GM19099 (cell line): ENCODE measurements around the gene KRT8.

Experiments
- POLR2A ChIP-seq: IDR thresholded peaks from 3 replicates; pipeline ENCODE4 v1.6.1; 2011; ENCODE audit warnings: low read depth; ENCODE audit not compliant: insufficient read length; ENCODE audit errors: extremely low read depth

Gene KRT8

DNA sequence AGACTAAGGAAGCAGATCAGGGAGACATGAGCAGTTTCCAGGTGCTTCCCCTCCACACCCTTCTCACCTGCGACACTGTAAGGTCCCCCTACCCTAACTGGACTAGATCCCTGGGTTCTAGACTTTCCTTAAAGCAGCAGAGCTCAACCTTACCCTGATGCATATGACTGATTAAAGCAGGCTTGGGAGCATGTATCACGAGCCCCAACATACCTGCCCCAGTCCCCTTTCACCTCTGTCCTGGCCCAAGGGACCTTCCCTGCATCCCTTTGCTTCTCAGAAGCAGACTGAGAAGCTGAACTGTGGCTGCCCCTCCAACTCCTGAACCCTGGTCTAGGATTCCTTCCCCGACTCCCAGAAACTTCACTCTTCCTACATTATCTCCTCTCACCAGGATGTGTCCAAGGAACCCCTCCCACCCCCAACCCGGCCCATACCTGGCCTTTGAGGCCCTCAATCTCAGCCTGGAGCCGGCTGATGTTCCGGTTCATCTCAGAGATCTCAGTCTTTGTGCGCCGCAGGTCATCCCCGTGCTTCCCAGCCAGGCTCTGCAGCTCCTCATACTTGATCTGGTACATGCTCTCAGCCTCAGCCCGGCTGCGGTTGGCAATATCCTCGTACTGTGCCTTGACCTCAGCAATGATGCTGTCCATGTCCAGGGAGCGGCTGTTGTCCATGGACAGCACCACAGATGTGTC lies 5.4 kb downstream of the KRT8 start:
- no peak for TF ChIP-seq POLR2A

DNA sequence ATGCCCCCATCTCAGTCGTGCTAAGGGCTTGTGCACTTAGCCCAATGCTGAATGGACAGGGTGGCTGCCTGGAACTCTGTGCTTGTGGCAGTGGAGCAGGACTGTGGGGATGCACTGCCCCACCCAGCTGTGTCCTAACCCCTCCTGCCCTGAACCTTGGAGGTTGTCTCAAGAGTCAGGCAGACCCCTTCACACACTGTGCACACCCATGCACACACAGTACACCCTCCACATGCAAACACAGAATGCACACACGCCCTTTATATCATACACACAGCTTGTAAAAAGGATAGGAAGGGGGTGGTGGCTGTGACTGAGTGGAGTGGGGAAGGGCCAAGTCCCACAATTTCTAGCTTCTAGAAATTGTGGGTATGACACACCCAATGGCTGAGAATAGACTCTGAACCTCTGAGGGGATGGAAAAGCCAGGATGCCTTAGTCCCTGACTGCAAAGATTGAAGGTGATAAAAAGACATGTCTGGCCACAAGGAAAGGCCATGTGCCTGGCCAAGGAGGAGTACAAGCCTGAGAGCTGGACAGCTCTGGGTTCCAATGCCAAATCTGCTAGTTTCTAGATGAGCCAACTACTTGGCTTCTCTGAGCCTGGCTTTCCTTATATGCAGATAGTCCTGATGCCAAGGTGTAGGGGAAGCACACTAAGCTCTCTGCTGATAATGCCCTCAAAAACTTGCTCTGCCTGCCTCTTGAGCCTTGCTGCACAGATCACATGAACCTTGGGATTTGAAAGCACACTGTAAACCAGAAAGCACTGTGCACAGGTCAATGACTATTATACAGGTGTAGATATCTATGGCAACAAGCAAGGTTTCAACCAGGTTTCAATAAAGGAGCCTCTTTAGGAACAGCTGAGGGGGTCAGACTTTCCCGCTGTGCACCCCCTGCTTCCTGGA lies 8.4 kb downstream of the KRT8 start:
- TF ChIP-seq POLR2A = no peak

DNA sequence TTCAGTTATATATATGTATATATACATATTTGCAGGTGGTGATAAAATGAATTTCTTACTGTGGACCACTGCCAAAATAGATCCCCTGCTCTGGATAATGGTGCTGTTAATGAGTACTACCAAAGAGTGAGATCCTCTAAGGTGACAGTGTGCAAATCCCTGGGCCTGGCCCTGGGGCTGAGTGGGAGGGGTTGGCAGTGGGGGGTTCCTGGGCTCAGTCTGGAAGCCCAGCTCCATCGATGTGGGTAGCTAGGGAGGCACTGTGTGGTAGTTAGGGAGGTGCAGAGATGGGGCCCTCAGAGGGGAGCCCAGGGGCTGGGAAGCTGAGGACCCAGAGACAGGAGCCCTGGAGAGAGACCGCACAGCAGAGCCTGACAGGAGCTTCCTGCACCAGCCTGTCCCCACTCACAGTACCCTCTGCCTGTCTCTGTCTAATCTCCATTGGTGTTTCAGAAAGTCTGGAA lies 9.1 kb downstream of the KRT8 start:
- no peak for TF ChIP-seq POLR2A

DNA sequence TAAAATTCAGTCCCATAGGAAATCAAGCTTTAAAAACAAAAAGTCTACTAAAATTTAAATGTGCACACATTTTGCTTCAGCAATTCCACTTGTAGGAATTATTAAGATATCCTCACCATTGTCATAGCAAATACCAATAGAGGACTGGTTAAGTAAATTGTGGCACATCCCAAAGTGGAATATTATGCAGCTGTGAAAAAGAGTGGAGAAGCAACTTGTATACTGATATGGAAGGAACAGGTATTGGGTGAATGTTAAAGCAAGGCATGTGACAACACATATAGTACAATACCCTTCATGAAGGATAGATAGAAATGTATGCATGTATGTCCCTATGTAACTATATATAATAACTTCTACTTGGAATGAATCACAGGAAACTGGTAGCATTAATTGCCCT lies 11.9 kb downstream of the KRT8 start:
- no peak for TF ChIP-seq POLR2A

DNA sequence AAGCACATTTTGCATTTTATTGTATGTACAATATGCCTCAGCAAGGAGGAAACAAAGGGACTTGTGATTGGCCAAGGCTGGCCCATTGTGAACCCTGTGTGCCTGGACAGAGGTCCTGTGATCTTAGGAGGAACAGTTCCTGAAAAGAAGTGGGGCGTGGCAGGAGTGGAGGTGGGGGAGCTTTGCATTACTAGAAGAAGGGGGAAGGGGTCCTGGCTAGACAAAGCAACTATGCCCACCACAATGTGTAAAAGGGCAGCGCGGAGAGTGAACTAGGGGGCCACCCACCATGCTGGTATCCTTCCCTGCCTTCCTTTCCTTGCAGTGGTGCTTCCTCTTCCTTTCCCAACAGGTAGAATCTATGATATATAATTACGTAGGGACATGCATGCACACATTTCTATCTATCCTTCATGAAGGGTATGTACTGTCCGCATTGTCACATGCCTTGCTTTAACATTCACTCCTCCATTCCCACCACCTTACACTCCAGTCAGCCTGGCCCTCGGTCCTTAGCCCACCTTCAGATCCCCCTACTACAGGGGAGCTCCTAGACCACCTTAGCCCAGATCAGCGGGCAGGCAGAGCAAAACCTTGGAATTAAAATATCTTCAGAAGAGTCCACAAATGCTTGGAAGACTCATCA lies 12.5 kb downstream of the KRT8 start:
- TF ChIP-seq POLR2A = no peak

DNA sequence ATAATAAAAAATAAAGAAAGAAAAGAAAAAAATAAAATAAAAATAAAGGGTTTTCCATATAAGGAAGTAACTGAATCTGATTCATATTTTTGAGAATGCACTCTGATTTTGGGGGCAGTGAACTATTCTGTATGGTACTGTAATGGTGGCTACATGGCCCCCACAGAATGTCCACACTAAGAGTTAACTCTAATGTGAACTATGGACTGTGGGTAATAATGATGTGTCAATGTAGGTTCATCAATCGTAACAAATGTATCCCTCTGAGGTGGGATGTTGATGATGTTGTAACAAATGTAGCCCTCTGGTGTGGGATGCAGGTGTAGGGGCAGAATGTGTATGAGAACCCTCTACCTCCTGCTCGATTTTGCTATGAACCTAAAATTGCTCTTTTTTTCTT lies 13.8 kb downstream of the KRT8 start:
- no peak for TF ChIP-seq POLR2A

DNA sequence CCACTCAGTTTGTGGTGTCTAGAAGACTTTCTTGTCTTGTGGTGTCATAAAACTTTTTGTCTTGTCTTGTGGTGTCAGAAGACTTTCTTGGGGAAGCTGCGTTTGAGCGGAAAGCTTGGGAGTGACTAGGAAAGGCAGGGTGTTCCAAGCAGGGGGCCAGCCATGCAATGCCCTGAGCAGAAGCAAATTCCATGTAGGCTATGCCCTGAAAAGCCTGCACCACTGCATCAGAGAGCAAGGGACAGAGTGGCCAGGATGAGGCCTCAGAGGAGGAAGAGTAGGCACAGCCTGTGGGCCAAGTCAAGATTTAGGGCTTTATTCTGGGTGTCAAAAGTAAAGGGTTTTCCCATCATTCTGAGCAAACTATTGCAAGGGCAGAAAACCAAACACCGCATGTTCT lies 14.5 kb downstream of the KRT8 start:
- TF ChIP-seq POLR2A = no peak

DNA sequence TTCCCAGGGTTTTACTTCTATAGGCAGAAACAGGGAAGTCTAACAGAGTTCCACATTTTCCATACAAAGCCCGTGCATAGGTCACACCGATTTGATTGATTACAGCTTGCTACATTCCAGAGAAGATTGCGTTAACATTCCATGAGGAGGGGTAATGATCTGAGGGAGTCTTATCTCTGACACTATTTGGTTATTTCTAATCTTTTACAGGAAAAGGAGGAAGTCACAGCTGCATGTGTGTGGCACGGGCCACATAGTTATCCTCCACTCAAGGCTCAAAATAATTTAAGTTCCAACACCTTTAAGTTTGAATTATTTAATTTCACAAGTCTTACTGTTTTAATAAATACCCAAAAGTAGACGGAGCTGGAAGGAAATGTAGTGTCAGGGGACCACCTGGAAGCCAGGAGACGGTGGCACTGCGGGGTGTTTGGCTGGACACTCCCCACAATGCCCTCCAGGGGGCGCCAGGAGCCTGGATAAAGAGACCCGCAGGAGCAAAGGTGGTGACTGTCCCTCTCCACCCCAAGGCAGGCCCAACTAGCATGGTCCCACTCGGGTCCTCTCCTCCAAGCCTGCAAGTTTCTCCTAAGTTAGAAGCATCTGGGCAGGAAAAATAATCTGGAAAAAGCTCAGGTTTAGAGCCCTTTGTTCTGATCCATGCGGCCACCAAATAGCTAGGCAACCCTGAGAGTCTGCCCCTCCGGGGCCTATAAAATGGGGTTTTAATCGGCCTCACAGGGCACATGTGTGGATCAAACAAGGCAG lies 20.2 kb downstream of the KRT8 start:
- TF ChIP-seq POLR2A = no peak

DNA sequence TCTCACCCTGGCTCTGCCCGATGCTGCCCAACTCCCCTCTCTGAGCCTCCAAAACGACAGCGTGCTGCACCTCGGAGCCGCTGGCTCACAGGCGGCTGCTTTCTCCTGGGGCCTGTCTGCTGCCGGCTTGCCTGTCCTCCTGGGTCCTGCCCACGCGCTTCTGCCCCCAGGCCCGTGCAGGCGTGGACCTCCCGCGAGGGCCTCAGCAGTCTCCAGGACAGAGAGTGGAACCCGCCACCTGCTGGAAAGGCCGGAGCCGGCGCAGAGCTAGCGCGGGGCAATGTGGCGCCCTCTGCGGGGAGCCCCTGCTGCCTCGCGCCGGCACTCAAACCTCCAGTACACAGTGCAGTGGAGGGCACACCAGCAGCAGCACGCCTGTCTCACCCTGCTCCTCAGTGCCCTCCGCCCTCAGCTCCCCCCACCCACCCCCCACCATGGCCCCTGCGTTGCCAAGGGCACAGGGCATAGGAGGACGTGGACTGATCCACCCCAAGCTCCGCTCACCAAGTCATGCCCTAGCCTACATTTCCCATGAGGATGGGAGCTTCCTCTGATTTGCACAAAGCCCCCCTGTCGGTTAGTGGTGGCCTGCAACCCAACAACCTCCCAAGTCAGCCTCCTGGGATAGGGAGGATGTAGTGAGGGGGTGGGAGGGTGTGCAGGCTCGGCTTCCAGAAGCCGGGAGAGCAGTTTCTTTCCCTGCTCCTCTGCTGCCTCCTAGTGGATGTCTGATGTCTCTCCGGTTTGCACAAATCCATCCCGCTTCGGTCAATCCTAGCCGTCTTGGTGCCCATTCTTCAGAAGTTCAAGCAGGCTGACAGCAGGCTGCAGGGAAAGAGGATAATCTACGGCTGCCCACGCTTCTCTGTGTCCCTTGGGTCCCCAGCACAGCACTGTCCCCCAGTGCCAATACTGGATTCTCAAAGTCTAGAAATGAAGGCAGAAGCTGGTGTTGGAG lies 25.2 kb downstream of the KRT8 start:
- no peak for TF ChIP-seq POLR2A

DNA sequence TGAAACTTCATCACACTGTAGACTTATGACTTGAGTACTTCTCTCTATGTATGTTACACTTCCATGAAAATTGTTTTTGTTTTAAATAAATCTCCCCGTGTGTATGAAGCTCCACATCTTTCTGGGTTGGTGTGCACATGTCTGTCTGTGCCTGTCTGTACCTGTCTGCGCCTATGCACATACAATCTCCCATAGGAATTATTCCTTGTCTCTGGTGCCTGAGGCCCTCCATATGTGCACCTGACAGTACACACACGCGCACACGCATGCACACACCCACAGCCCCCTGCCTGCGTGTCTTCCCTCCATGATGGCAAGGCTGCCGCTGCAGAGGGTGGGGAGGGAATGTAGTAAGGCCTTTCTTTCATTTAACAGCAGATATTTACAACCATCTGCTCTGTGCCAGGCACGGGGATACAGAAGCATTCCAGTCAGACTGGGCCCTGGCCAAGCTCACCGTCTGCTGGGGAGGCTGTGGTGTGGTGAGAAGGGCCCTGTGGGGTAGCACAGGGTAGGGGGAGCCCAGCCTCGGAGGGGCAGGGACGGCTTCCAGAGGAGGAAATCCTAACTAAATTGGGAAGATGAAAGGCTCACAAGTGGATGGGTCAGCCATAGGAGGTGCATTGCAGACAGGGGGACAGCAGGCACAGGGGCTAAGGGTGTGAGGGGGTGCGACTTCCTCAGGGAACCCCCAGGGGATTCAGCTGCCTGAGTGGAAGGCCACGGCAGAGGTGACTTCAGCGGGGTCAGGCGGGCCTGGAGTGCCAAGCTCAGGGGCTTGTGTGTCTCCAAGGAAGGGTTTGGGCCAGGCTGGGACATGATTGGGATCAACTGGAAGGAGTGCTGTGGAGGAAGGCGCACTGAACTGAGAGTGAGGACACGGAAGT lies 26.1 kb downstream of the KRT8 start:
- TF ChIP-seq POLR2A = no peak

DNA sequence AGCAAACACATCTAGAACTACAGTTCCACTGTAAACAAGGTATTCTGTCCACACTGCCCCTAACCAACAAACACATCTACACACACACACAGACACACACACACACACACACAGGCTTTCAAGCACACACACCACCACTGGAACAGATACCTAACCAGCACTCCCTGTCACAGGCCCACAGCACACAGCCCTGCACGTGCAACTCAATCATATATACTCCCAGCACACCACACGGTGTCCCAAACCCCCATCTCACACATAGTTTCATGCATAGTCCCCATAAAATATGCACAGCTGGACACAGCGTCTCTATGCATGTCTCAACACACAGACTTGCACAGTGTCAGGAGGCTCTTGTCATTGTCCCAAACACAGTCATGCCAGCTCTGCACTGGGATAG lies 27.6 kb downstream of the KRT8 start:
- TF ChIP-seq POLR2A = no peak

DNA sequence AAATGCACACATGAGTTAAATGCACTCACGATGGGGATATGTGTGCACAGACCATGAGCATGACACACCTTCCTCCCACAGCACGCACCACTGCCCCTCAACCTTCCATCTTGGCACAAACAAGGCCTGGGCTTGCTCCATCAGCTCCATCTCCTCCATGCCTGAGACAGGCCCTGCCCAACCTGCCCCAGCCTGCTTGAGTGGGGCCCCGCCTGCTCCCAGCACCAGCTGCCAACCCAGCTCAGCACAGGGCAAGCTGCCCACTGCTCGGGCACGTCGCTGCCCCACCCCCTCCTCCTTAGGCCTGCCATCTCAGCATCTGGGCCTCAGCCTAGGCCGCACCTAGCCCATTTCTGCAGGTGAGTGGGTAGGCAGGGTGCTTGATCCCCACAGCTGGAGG lies 28.5 kb downstream of the KRT8 start:
- TF ChIP-seq POLR2A = no peak
